GM19324 (cell line): ENCODE measurements around the gene SCARF2.
"Not testable (repeated sequence)": the region's sequence is repeated elsewhere in the genome, so short reads cannot be mapped to it uniquely, and the experiment has no call there.

Experiments used
- ATAC-seq: cut with Tn5 transposase; IDR thresholded peaks from one replicate; pipeline ENCODE4 v1.9.1; 2021; ENCODE audit warnings: mild to moderate bottlenecking, moderate library complexity; ENCODE audit not compliant: unreplicated experiment, low FRiP score

Gene SCARF2

GRCh38 chr22:20464096-20464614 lies 26.5 kb upstream of the SCARF2 start:
- ATAC-seq = no peak

DNA sequence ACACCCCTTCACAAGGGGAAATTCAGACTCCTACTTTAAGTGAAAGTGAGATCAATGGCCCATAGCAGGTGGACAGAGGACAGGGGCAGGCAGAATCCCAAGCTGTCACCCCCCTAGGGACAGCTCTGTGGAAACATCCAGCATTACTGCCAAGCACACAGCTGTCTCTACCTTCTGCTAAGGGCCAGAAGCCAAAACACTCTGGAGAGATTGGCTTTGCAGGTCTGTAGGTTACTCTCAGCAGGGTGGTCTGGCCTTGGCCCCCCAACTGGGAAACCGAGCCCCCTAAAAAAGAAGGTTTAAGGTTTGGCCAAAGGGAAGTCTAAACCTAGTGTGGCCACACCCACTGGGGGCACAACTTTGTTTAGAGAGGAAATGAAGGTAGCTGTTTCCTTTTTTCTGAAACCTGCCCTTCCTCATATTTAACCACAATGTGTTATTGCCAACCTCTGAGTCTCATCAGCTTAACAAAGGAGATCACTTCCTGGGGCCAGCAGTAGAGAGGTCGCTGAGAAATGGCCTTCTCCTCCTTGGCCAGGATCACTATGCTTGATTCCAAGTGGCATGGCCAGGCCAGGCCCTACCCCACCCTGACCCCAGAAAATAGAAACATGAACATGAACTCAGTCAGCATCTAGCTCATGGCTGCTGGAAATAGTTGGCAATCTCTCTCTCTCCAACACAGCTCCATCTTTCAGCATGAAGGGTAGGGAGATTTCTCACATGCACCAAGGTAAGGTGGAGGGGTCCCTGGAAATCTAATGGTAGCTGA lies 25.9 kb upstream of the SCARF2 start:
- ATAC-seq = no peak

GRCh38 chr22:20459862-20460261 lies 22.2 kb upstream of the SCARF2 start:
- no peak for ATAC-seq

GRCh38 chr22:20459152-20459542 lies 21.5 kb upstream of the SCARF2 start:
- no peak for ATAC-seq

DNA sequence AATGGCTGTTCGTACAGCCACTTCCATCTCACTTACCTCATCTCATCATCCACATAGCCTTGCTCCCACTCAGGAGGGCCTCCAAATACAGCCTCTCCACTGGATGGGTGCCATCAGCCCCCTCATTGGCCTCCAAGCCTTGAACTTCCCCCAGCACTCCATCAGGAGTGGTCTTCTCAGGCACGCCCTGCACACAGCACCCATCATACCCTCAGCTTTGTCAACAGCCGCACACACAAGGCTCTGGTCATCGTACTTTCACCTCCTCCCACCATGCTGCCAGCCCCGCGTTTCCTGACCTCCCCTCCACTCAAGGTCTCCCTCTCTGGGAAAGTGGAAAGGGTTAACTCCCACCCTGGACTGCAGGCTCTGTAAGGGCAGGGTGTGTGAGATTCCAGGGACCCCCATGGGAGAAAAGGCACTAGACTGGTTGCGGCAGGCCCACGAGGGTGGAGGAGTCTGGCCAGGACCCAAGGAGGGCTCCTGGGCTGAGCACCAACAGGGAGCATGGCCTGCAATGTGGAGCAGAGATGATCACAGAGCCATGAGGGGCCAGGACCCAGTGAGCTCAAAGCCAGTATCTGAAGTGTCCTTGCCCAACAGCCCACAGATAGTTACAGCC lies 21.0 kb upstream of the SCARF2 start:
- no peak for ATAC-seq

- ATAC-seq = no peak
Observed at GRCh38 chr22:20457506-20458240, 20.0 kb upstream of the SCARF2 start.

DNA sequence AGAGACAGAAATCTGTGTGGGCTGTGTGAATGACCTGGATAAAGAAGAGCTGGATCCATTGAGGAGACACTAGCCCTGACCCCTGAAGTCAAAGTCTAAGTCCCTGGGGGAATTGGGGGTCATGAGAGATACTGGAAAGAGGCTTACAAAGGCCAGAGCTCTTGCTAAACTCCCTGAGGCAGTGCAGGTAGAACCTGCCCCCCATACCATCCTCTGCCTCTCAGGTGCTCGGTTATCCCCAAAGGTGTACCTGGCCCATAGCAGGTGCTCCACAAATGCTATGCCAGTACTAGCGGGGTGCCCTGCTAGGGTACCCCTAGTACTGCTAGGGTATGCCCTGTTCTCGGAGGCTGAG lies 19.1 kb upstream of the SCARF2 start:
- no peak for ATAC-seq

- ATAC-seq = no peak
Observed at GRCh38 chr22:20456064-20456721, 18.6 kb upstream of the SCARF2 start.

DNA sequence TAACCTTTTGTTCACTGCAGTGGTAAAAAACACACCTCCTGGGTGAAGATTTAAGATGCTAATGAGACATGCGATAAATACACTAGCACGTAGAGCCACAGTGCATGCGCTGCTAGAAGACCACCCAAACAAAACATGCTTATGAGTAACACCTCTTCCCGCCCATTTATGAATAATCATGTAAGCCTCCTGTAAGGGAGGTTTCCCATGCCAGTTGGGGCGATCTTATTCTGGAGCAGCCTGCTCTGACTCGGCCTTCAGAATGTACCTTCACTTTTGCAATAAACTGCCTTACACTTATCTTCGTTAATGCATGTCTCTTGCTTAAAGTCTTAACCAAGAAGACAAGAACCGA lies 18.1 kb upstream of the SCARF2 start:
- ATAC-seq = no peak

- ATAC-seq = no peak
Observed at GRCh38 chr22:20453222-20453621, 15.6 kb upstream of the SCARF2 start.

DNA sequence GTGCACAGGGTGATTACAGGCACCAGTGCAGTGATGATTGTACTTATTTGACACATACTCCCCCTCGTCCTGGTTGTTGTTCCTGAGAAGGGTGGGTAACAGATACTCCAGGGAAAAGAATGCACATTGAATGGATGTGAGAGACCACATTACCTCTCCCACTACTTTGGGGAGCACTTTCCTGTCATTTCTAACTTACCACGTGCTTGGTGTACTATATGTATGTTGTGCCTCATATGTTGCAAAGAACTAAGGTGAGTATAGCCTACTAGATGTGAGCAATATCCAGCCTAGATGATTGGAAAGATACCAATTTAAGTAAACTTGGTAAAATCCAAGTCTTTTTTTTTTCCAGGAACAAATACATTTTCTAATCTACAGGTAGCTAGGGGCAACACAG lies 14.3 kb upstream of the SCARF2 start:
- ATAC-seq = no peak

GRCh38 chr22:20451129-20451778 lies 13.6 kb upstream of the SCARF2 start:
- not testable (repeated sequence) for ATAC-seq

DNA sequence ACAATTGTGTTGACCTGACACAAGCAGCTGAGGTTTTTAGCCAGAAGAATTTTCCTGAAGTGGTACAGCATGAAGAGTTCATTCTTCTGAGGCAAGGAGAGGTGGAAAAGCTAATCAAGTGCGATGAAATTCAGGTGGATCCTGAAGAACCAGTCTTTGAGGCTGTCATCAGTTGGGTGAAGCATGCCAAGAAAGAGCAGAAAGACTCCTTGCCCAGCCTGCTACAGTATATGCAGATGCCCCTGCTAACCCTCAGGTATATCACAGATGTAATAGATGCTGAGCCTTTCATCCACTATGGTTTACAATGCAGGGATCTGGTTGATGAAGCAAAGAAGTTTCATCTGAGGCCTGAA lies 12.9 kb upstream of the SCARF2 start:
- no peak for ATAC-seq

GRCh38 chr22:20449819-20450550 lies 12.4 kb upstream of the SCARF2 start:
- no peak for ATAC-seq

- ATAC-seq = no peak
Observed at GRCh38 chr22:20448630-20449029, 11.0 kb upstream of the SCARF2 start.

DNA sequence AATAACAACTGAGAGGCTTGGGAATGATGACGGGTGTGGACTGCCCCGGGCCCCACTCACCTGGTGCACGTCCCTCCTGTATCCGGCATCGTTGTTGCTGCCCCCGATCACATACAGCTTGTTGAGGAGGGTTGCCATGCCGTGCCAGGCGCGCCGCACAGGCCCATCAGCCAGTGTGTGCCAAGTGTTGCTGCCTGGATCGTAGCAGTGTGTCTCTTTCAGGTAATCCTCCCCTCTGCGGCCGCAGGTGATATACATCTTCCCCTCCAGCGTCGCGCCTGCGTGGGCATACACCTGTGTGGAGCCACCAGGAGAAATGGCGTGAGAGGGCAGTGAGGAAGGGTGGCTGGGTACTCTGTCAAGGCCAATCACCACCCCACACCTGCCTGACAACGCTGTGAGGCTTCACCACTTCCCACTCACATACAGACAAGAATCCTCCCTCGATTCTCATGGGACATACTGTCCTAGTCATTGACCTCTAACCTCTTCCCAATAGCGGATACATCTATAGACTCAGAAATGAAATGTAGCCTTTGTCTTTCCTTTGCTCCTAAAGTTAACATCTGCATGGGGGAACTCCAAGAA lies 8.9 kb upstream of the SCARF2 start:
- no peak for ATAC-seq

- ATAC-seq = no peak
Observed at GRCh38 chr22:20444325-20444724, 6.7 kb upstream of the SCARF2 start.

DNA sequence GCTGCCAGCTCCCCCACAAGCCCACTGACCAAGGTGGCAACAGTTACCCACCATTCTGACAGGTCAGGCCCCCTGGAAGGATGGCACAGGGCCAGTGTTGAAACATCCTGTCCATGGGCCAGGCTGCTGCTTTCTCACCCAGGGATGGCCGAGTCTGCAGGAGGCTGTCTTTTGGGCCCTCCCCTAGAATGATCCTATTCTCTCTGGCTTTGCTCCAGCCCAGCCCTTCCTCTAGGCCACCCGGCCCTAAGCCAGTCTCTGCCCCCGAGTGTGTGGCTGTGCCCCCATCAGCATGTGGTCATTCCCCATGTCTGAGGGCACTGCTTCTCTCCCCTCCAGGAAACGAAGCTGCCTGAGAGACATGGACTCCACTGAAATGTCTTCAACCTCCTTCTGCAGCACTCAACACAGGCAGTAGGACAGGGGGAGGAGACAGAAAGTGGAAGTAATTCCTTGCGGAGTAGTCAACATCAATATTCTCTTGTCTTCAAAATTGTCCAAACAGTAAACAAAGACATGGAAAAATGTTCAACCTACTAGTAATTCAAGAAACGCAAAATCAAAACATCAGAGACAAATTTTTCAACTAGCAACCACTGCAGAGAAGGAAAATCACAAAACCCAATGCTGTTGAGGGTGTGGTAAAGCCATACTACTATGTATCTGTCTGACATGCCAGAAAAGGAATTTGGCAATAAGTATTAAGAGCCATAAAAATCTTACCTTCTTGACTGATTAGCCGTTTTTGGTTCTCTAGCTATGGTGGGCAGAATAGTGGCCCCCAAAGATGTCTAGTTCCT lies 5.1 kb upstream of the SCARF2 start:
- no peak for ATAC-seq
